AG09319 (cell line): Measurements from ENCODE around the gene ST6GALNAC4.
A peak's percentile ranks its signal among the peaks of the same experiment; 100 is the strongest.
"Not testable (repeated sequence)": the region's sequence is repeated elsewhere in the genome, so short reads cannot be mapped to it uniquely, and the experiment has no call there.

Experiments used
- DNase-seq: peaks from one replicate; pipeline ENCODE4 v3.0.0-alpha.2; 2010; ENCODE audit warnings: low read depth; ENCODE audit errors: extremely low read depth
- CTCF ChIP-seq: IDR thresholded peaks from 2 replicates; pipeline ENCODE4 v1.5.1; 2011; ENCODE audit warnings: low read depth, mild to moderate bottlenecking, inconsistent platforms, low read length, moderate library complexity

ST6GALNAC4 gene

GRCh38 chr9:127871531-127871930 is 45.3 kb downstream of the ST6GALNAC4 start:
- DNase-seq, result no peak
- no peak for TF ChIP-seq CTCF

- no peak for TF ChIP-seq CTCF
Observed at GRCh38 chr9:127870887-127871286, 46.0 kb downstream of the ST6GALNAC4 start.

GRCh38 chr9:127870153-127870491 is 46.7 kb downstream of the ST6GALNAC4 start:
- DNase-seq, result not testable (repeated sequence)

More at GRCh38 chr9:127870887-127871286, 46.0 kb downstream of the ST6GALNAC4 start:
- no peak for DNase-seq

GRCh38 chr9:127869310-127870152 is 47.3 kb downstream of the ST6GALNAC4 start:
- peak; percentile 42 for DNase-seq
- peak; percentile 91 for TF ChIP-seq CTCF

GRCh38 chr9:127868278-127868902 is 48.5 kb downstream of the ST6GALNAC4 start:
- TF ChIP-seq CTCF, result no peak
- no peak for DNase-seq

GRCh38 chr9:127867356-127868277 is 49.2 kb downstream of the ST6GALNAC4 start:
- DNase-seq, result no peak
- TF ChIP-seq CTCF, result no peak

GRCh38 chr9:127866535-127866934 is 50.3 kb downstream of the ST6GALNAC4 start:
- no peak for DNase-seq
- TF ChIP-seq CTCF, result no peak
